Measurements from ENCODE around the gene NAA10. TPM values are rescaled to one million over a fixed set of nuclear protein-coding genes. Genes with fewer than 3 reads are reported as not detected.

The NAA10 gene
- total RNA-seq, 2 donors from 2014 or later: 30.3 to 74.7 TPM

- H3K4me1 ChIP-seq: peaks cover 49% of the 10 kb centered on the region
- no peaks in the 10 kb centered on the region for H3K27me3 ChIP-seq
- no peaks in the 10 kb centered on the region for H3K9me3 ChIP-seq
- WGBS, 2 donors: 70% methylated on average over 2 of the region's 14 CpGs
- intact Hi-C loops (cut with DNase I): no loop called here
- DNase-seq (no peak), ATAC-seq (no peak)
- H3K36me3 ChIP-seq (replicated peaks in 1 of 2; ENCODE audit: insufficient read depth in 1 of 2, low read depth in 2 of 2): no peaks in the 10 kb centered on the region
- TF ChIP-seq POLR2A (IDR thresholded peaks at IDR 0.05) (no peak), CTCF (IDR thresholded peaks at IDR 0.05) (no peak)
- H3K27ac ChIP-seq: peak overlapping the region in 3 of 4 donors; percentile 25 to 95 (median 61)
- H3K4me3 ChIP-seq: no peak overlapping the region
Measured at GRCh38 chrX:153966841-153967535, 32.2 kb upstream of the NAA10 start.

GRCh38 chrX:153966283-153966688, 31.4 kb upstream of the NAA10 start:
- no peak for TF ChIP-seq CTCF (IDR thresholded peaks at IDR 0.05)
- TF ChIP-seq POLR2A (IDR thresholded peaks at IDR 0.05): no peak
- H3K27ac ChIP-seq: peak overlapping the region in 3 of 4 donors; percentile 25 to 95 (median 61)
- H3K27me3 ChIP-seq: no peaks in the 10 kb centered on the region
- H3K4me3 ChIP-seq: no peak overlapping the region
- WGBS, 2 donors: 21% methylated on average over 15 of the region's 15 CpGs; no CpG with 5 or more reads in 1 of the 2 donors
- H3K4me1 ChIP-seq: peaks cover 49% of the 10 kb centered on the region
- peaks cover 0 to 2% of the 10 kb centered on the region in 2 donors for H3K36me3 ChIP-seq (replicated peaks in 1 of 2; ENCODE audit: insufficient read depth in 1 of 2, low read depth in 2 of 2)
- DNase-seq (peak; percentile 62 to 81 (median 79)), ATAC-seq (peak; percentile 46)
- no peaks in the 10 kb centered on the region for H3K9me3 ChIP-seq
- intact Hi-C loops (cut with DNase I): no loop called here

GRCh38 chrX:153965406-153965805, 30.6 kb upstream of the NAA10 start:
- Histone ChIP-seq H3K27me3 (no peaks in the 10 kb centered on the region), H3K4me1 (peaks cover 49% of the 10 kb centered on the region), H3K27ac (peak overlapping the region in 2 of 4 donors; percentile 61 to 95), H3K36me3 (replicated peaks in 1 of 2; ENCODE audit: insufficient read depth in 1 of 2, low read depth in 2 of 2) (peaks cover 0 to 2% of the 10 kb centered on the region in 2 donors), H3K9me3 (no peaks in the 10 kb centered on the region), H3K4me3 (no peak overlapping the region)
- no peak for ATAC-seq
- intact Hi-C loops (cut with DNase I): no loop called here
- no peak for DNase-seq
- TF ChIP-seq POLR2A (IDR thresholded peaks at IDR 0.05) (no peak), CTCF (IDR thresholded peaks at IDR 0.05) (no peak)
- WGBS, 2 donors: 78 to 88% methylated on average over 4 to 5 of the region's 5 CpGs

GRCh38 chrX:153964105-153964504, 29.3 kb upstream of the NAA10 start:
- H3K36me3 ChIP-seq (replicated peaks in 1 of 2; ENCODE audit: insufficient read depth in 1 of 2, low read depth in 2 of 2): peaks cover 0 to 13% of the 10 kb centered on the region in 2 donors
- no peak for TF ChIP-seq CTCF (IDR thresholded peaks at IDR 0.05)
- no peak for TF ChIP-seq POLR2A (IDR thresholded peaks at IDR 0.05)
- no peak for DNase-seq
- ATAC-seq: no peak
- peaks cover 42% of the 10 kb centered on the region for H3K4me1 ChIP-seq
- 89% methylated on average over 10 of the region's 14 CpGs; no CpG with 5 or more reads in 1 of the 2 donors for WGBS, 2 donors
- no peaks in the 10 kb centered on the region for H3K27me3 ChIP-seq
- intact Hi-C loops (cut with DNase I): no loop called here
- no peaks in the 10 kb centered on the region for H3K9me3 ChIP-seq
- H3K27ac ChIP-seq: no peak overlapping the region
- H3K4me3 ChIP-seq: no peak overlapping the region

- no peak overlapping the region for H3K27ac ChIP-seq
Measured at GRCh38 chrX:153963546-153963945, 28.7 kb upstream of the NAA10 start.

More at GRCh38 chrX:153963546-153963945, 28.7 kb upstream of the NAA10 start:
- peaks cover 36% of the 10 kb centered on the region for H3K4me1 ChIP-seq
- no peaks in the 10 kb centered on the region for H3K9me3 ChIP-seq
- no peaks in the 10 kb centered on the region for H3K27me3 ChIP-seq
- no peak for TF ChIP-seq POLR2A (IDR thresholded peaks at IDR 0.05)
- no peak for TF ChIP-seq CTCF (IDR thresholded peaks at IDR 0.05)
- DNase-seq: no peak
- ATAC-seq: no peak
- 85% methylated on average over 11 of the region's 12 CpGs; no CpG with 5 or more reads in 1 of the 2 donors for WGBS, 2 donors
- H3K36me3 ChIP-seq (replicated peaks in 1 of 2; ENCODE audit: insufficient read depth in 1 of 2, low read depth in 2 of 2): peaks cover 0 to 14% of the 10 kb centered on the region in 2 donors
- H3K4me3 ChIP-seq: no peak overlapping the region
- intact Hi-C loops (cut with DNase I): no loop called here

All from body of pancreas (tissue), 4 donors.